GM12892 (cell line): Measurements from ENCODE around the gene ZNF853.
A peak's percentile ranks its signal among the peaks of the same experiment; 100 is the strongest.
"Not testable (repeated sequence)": the region's sequence is repeated elsewhere in the genome, so short reads cannot be mapped to it uniquely, and the experiment has no call there.

ENCODE experiments used
- DNase-seq: peaks from one replicate; pipeline ENCODE4 v3.0.0; 2011; ENCODE audit not compliant: insufficient read length
- FAIRE-seq: peaks from 2 replicates; lab custom pipeline; 2011; peaks lifted over from hg19 to GRCh38; lab: Jason Lieb, UNC
- POLR2A ChIP-seq: IDR thresholded peaks from 2 replicates; pipeline ENCODE4 v1.6.1; 2011; ENCODE audit warnings: low read depth, low read length, control low read depth
- POLR2AphosphoS5 ChIP-seq: IDR thresholded peaks from 2 replicates; pipeline ENCODE4 v1.6.1; 2011; ENCODE audit warnings: low read depth, low read length, control low read depth
- TAF1 ChIP-seq: IDR thresholded peaks from 2 replicates; pipeline ENCODE4 v1.6.1; 2011; ENCODE audit warnings: low read depth, mild to moderate bottlenecking, control low read depth, low read length, borderline replicate concordance

Gene ZNF853

DNA sequence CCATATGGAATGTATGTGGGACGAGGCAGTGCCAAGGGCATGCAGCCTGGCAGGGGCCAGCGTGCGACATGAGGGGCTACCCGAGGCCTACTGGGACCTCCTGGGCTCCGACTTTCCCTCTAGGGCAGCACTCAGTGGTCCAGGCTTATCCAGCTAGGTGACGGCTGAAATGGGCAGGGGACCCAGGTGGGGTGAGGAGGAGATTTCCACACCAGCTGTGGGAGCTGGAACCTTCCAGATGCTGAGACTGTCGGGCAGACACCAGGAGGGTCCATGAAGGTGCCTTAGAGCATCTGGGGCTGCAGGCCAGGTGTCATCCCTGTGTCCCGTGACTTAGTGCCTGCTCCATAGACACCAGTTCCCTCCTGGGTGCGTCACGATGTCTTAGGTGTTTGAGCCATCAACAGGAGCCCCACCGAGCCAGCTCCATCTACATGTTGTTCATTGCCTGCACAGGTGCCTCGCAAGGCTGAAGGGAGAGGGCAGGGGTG, 35.2 kb downstream of the ZNF853 start:
- DNase-seq (no peak), FAIRE-seq (no peak)
- TF ChIP-seq POLR2AphosphoS5 (no peak), POLR2A (no peak), TAF1 (no peak)

DNA sequence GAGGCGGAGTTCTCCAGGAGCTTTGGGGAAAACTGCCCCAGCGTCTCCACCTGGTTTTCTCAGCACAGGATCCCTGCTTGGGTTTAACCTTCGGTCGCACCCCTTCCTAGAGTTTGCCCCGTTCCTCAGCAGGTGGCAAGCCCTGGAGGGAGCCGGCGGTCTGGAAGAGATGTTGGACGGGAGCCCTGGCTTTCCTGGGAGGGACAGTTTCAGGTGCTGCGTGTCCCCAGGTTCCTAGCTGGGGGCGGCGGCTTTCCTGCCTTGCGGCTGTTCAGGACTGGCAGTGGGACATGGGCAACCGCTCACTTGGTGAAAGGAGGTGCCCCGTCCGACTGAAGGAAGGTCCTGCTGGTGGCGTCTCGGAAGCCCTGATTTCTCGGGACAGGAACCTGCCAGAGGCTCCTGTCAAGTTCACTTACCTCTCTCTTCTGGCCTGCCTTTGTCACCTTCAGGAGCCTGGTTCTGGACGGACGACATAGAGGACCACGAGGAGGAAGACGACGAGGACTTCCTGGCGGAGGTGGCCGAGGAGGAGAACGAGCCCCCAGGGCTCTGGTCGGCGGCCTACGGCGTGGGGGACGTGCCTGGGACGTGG, 36.5 kb downstream of the ZNF853 start:
- TF ChIP-seq POLR2AphosphoS5 (no peak), TAF1 (no peak), POLR2A (no peak)
- no peak for FAIRE-seq
- no peak for DNase-seq

DNA sequence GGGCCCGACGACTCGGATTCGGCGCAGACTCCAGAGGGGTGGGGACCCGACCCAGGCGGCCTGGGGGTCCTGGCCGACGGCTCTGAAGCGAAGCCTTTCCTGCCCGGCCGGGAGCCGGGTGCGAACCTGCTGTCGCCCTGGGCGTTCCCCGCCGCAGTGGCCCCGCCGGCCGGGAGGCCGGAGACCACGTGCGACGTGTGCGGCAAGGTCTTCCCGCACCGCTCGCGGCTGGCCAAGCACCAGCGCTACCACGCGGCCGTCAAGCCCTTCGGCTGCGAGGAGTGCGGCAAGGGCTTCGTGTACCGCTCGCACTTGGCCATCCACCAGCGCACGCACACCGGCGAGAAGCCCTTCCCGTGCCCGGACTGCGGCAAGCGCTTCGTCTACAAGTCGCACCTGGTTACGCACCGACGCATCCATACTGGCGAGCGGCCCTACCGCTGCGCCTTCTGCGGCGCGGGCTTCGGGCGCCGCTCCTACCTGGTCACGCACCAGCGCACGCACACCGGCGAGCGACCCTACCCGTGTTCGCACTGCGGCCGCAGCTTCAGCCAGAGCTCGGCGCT, 37.1 kb downstream of the ZNF853 start:
- TF ChIP-seq POLR2A (no peak), POLR2AphosphoS5 (no peak), TAF1 (no peak)
- FAIRE-seq (no peak), DNase-seq (peak; percentile 30)

DNA sequence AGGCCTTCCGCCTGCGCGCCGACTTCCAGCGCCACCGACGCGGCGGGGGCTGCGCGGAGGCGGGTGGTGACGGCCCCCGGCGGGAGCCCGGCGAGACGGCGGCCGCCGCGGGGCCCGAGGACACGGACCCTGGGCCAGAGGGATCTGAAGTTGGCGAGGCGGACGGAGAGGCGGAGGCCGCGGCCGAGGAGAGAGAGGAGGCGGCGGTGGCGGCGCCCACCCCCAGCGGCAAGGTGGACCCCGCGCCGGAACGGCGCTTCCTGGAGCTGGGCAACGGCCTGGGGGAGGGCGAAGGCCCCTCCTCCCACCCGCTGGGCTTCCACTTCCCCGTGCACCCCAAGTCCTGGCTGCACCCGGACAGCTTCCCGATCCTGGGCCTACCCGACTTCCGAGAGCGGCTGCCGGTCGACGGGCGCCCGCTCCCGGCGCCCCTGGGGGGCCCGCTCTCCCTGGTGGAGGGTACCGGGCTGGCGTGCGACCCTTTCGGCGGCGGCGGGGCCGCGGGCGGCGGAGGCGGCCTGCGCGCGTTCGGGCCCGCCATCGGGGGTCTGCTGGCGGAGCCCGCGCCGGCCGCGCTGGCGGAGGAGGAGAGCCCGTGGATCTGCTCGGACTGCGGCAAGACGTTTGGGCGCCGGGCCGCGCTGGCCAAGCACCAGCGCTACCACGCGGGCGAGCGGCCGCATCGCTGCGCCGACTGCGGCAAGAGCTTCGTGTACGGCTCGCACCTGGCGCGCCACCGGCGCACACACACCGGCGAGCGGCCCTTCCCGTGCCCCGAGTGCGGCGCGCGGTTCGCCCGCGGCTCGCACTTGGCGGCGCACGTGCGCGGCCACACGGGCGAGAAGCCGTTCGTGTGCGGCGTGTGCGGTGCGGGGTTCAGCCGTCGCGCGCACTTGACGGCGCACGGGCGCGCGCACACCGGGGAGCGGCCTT, 37.9 kb downstream of the ZNF853 start:
- peak; percentile 27 for DNase-seq
- no peak for FAIRE-seq
- TF ChIP-seq TAF1, result no peak
- no peak for TF ChIP-seq POLR2AphosphoS5
- TF ChIP-seq POLR2A, result no peak

DNA sequence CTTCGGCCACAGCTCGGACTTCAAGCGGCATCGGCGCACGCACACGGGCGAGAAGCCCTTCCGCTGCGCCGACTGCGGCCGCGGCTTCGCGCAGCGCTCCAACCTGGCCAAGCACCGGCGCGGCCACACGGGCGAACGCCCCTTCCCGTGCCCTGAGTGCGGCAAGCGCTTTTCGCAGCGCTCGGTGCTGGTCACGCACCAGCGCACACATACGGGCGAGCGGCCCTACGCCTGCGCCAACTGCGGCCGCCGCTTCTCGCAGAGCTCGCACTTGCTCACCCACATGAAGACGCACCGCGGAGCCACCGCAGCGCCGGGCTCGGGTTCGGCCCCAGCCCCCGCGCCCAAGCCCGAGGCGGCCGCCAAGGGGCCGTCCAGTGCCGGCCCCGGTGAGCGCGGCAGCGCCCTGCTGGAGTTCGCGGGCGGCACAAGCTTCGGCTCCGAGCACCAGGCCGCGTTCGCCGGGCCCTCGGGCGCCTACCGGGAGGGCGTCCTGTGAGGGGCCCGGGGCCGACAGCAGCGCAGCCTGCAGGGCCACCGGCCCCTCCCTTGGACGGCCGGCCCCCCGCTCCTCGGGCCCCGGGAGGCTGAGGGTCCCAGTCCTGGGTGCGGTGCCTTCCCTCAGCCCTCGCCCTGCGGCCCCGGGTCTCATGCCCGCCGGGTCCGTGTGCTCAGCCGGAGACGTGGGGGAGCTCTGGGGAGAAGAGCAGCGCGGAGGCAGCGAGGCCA, 38.9 kb downstream of the ZNF853 start:
- TF ChIP-seq POLR2AphosphoS5 (no peak), TAF1 (no peak), POLR2A (no peak)
- FAIRE-seq (no peak), DNase-seq (no peak)

DNA sequence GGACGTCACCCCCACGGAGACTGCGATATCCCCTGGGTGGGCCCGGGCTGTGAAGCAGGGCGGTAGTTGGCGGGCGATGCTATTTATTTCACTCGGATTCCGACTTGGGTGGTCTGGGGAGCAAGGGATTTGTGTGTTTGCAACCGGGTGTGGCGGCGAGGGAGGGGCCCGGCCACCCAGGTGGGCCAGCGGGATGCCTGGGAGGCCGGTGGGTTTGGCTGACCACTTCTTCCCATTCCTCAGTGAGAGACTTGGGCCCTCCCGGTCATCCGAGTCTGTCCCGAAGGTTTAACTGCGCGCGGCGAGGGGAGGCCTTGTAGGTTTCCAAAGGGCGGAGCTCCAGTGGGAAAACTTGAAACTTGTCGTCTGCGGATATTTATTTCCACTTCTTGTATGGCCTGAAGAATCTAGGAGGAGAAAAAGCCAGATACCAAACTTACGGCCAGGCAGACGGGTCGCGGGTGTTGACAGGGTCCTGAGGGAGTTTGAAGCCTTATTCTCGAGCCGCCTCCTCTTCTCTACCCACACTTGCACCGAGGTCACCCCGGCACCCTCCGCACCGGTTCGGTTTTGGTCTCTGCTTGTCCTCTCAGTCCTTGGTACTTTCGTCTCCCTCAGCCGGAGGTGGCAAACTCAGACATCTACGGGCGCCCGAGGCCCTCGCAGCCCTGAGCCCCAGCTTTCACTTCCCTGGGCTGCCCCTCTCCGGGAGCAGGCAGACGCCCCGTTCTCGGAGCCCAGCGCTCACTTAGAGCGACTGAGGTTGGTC, 39.6 kb downstream of the ZNF853 start:
- TF ChIP-seq TAF1, result no peak
- no peak for TF ChIP-seq POLR2A
- no peak for TF ChIP-seq POLR2AphosphoS5
- no peak for FAIRE-seq
- no peak for DNase-seq

DNA sequence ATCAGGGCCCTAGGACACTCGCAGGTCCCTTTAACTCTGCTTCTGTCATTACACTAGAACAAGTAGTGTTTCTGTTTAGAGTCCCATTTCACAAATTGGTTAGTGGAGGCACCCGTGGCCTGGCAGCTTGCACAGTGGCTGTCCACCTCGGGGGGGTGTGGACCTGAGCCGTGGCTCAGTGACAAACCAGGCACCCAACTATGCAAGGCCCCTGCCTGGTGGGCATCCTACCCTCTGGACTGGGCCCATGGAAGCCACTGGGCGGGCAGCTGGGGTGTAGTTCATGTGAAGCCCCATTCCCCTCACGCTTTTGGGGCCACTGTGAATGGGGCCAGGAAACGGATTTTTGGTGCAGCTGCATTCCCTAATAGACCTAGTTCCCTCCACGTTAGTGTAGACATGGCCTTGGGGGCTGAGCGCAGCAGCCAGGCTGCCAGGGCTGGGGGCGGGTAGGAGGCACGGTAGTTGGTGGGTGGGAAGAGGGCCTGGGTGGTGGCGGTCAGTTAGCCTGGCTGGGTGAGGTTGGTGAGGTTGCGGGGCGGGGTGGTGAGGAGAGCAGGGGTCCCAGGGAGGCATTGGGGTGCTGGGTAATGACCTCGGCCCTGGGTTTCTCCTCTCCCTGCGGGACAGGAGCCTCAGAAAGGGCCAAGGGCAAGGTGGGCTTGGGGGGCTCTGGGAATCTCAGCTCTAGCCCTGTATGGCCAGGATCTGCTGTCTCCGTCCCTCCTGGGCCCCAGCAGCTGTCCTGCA, 40.4 kb downstream of the ZNF853 start:
- FAIRE-seq (no peak), DNase-seq (no peak)
- TF ChIP-seq POLR2AphosphoS5, result no peak
- no peak for TF ChIP-seq TAF1
- no peak for TF ChIP-seq POLR2A

DNA sequence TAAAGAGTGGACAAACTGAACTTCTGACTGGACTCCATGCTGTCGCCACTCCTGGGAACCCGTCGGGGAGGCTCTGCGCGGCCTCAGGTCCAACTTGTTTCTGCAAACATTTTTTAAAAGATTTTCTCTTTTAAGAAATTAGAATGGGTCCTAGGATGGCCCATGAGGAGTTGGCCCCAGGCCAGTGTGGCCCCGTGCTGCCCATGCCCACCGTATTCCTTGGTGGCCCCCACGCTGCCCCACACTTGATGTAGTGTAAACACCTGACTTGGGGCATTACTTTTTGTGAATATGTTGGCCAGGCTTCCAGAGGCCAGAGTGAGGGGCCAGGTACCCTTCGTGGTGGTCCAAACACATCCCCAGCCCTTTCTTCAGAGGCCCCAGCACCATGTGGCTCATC, 41.0 kb downstream of the ZNF853 start:
- DNase-seq, result no peak
- FAIRE-seq, result no peak
- TF ChIP-seq TAF1 (no peak), POLR2A (no peak), POLR2AphosphoS5 (no peak)

DNA sequence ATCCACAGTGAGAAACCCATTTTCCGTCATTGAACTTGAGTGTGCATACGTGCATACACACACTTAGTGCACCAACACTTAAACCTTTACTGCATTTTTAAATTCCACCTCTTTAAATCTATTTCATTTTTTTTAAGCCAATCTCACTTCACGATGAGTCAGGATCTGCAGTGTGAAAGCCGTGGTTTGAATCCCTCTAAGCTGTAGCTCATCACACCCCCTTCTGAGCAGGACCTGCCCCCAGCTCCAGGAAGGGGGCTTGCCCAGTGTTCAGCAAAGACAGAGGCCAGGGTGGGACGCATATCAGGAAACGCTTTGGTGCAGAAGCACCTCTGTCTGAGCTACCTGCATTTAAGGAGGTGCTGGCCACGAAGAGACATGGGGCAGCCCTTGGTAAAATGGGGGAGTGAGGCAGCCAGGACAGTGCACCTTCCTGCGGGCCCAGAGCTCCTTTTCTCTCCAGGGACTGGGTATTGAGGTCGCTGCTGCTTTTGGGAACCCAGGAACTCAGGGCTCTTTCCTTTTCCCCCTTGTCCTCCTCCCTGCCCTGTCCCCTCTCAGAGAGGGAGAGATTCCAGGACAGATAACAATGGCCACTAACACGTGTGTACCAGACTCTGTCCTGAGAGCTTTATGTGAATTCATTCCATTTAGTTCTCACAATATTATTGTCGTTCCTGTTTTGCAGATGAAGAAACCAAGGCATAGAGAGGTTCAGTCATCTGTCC, 43.4 kb downstream of the ZNF853 start:
- DNase-seq (no peak), FAIRE-seq (no peak)

DNA sequence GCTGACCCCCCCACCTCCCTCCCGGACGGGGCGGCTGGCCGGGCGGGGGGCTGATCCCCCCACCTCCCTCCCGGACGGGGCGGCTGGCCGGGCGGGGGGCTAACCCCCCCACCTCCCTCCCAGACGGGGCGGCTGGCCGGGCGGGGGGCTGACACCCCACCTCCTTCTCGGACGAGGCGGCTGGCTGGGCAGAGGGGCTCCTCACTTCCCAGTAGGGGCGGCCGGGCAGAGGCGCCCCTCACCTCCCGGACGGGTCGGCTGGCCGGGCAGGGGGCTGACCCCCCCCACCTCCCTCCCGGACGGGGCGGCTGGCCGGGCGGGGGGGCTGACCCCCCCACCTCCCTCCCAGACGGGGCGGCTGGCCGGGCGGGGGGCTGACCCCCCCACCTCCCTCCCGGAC, 55.4 kb downstream of the ZNF853 start:
- not testable (repeated sequence) for DNase-seq, FAIRE-seq

More for the DNA sequence above, 43.4 kb downstream of the ZNF853 start:
- no peak for TF ChIP-seq POLR2A
- TF ChIP-seq TAF1, result no peak
- TF ChIP-seq POLR2AphosphoS5, result no peak
